GM19397 (cell line): Measurements from ENCODE around the gene NAA10.

Source experiments
- ATAC-seq: cut with Tn5 transposase; IDR thresholded peaks from one replicate; pipeline ENCODE4 v1.9.1; 2021; ENCODE audit warnings: mild to moderate bottlenecking, moderate library complexity; ENCODE audit not compliant: unreplicated experiment

The NAA10 gene

GRCh38 chrX:153885968-153886903 lies 48.6 kb downstream of the NAA10 start, which contains the start of gene L1CAM:
Gene L1CAM (minus strand): TSS chrX:153886173. CDS start chrX:153875836, 10,337 bp downstream.
- no peak for ATAC-seq

GRCh38 chrX:153885208-153885787 lies 49.5 kb downstream of the NAA10 start:
- no peak for ATAC-seq

- ATAC-seq = no peak
These were observed 50.2 kb downstream of the NAA10 start for GRCh38 chrX:153884590-153884989.

GRCh38 chrX:153884136-153884535 lies 50.7 kb downstream of the NAA10 start:
- ATAC-seq = no peak

GRCh38 chrX:153883163-153883843 lies 51.5 kb downstream of the NAA10 start:
- ATAC-seq = no peak

GRCh38 chrX:153882557-153882956 lies 52.3 kb downstream of the NAA10 start:
- ATAC-seq = no peak

GRCh38 chrX:153882086-153882498 lies 52.7 kb downstream of the NAA10 start:
- no peak for ATAC-seq

- no peak for ATAC-seq
These were observed 53.6 kb downstream of the NAA10 start for GRCh38 chrX:153881281-153881680.

GRCh38 chrX:153880440-153880815 lies 54.4 kb downstream of the NAA10 start:
- no peak for ATAC-seq

GRCh38 chrX:153879741-153880439 lies 54.9 kb downstream of the NAA10 start:
- no peak for ATAC-seq
